ENCODE results near the gene PRSS21.

Gene PRSS21

GRCh38 chr16:2816751-2817339 lies at the start of gene PRSS21:
Gene PRSS21 (plus strand): TSS chr16:2817237. CDS start chr16:2817269, 32 bp downstream.
- peak; percentile 31 for DNase-seq

GRCh38 chr16:2767891-2768290 lies 49.1 kb upstream of the PRSS21 start:
- DNase-seq: no peak

More at GRCh38 chr16:2816751-2817339, at the start of gene PRSS21:
- peak; percentile 25 for ATAC-seq

GRCh38 chr16:2768403-2769089 lies 48.5 kb upstream of the PRSS21 start:
- DNase-seq: no peak
- peak; percentile 2 for ATAC-seq

More at GRCh38 chr16:2767891-2768290, 49.1 kb upstream of the PRSS21 start:
- no peak for ATAC-seq

- no peak for DNase-seq
These were observed 47.9 kb upstream of the PRSS21 start for GRCh38 chr16:2769100-2769529.

GRCh38 chr16:2769675-2770056 lies 47.4 kb upstream of the PRSS21 start:
- DNase-seq: no peak
- no peak for ATAC-seq

More at GRCh38 chr16:2769100-2769529, 47.9 kb upstream of the PRSS21 start:
- no peak for ATAC-seq

GRCh38 chr16:2770057-2770951 lies 46.7 kb upstream of the PRSS21 start:
- ATAC-seq: peak; percentile 15
- no peak for DNase-seq

GRCh38 chr16:2771496-2772402 lies 45.3 kb upstream of the PRSS21 start:
- ATAC-seq: no peak

GRCh38 chr16:2773188-2773968 lies 43.7 kb upstream of the PRSS21 start:
- no peak for ATAC-seq

More at GRCh38 chr16:2771496-2772402, 45.3 kb upstream of the PRSS21 start:
- no peak for DNase-seq

GRCh38 chr16:2774161-2774891 lies 42.7 kb upstream of the PRSS21 start:
- DNase-seq (no peak), ATAC-seq (no peak)

More at GRCh38 chr16:2773188-2773968, 43.7 kb upstream of the PRSS21 start:
- no peak for DNase-seq

GRCh38 chr16:2775131-2775716 lies 41.8 kb upstream of the PRSS21 start:
- no peak for DNase-seq
- ATAC-seq: no peak

GRCh38 chr16:2775765-2776499 lies 41.1 kb upstream of the PRSS21 start:
- DNase-seq: no peak
- ATAC-seq: no peak

- peak; percentile 52 for DNase-seq
These were observed 40.4 kb upstream of the PRSS21 start for GRCh38 chr16:2776500-2777139.

GRCh38 chr16:2777231-2777902 lies 39.7 kb upstream of the PRSS21 start, which contains the start of gene ELOB:
Gene ELOB (minus strand): TSS chr16:2777280. CDS start chr16:2777239, 41 bp downstream.
- DNase-seq (peak; percentile 93), ATAC-seq (peak; percentile 94)

More at GRCh38 chr16:2776500-2777139, 40.4 kb upstream of the PRSS21 start:
- ATAC-seq: peak; percentile 28

- peak; percentile 44 for DNase-seq
These were observed 39.0 kb upstream of the PRSS21 start for GRCh38 chr16:2777903-2778629.

GRCh38 chr16:2778630-2778958 lies 38.4 kb upstream of the PRSS21 start:
- DNase-seq: no peak

More at GRCh38 chr16:2777903-2778629, 39.0 kb upstream of the PRSS21 start:
- ATAC-seq: peak; percentile 10

GRCh38 chr16:2779151-2779920 lies 37.7 kb upstream of the PRSS21 start:
- DNase-seq (no peak), ATAC-seq (no peak)

More at GRCh38 chr16:2778630-2778958, 38.4 kb upstream of the PRSS21 start:
- ATAC-seq: no peak

Measured in stimulated activated naive CD8-positive, alpha-beta T cell treated with anti-CD3 and anti-CD28 coated beads, Interleukin-15, Interleukin-2, amounts not matched to agents 100 U/mL and 50 U/mL, for 24 hours (primary cell).